Kidney (tissue), 14 donors: ENCODE results near the gene OR1J4. TPM values are rescaled to one million over a fixed set of nuclear protein-coding genes. Genes with fewer than 3 reads are reported as not detected.
"Not testable (repeated sequence)": the region's sequence is repeated elsewhere in the genome, so short reads cannot be mapped to it uniquely, and the experiment has no call there.

Experiments used
- DNase-seq, 5 donors: peaks; one replicate each; pipeline ENCODE4 v3.0.0-alpha.2; 2013 to 2020
- FAIRE-seq: peaks from 2 replicates; lab custom pipeline; 2012; peaks lifted over from hg19 to GRCh38; lab: Jason Lieb, UNC
- H3K27ac ChIP-seq, 2 donors: one replicate each; pipeline ENCODE4 v1.7.0; 2013; ENCODE audit warnings: low read depth in 2 of 2, low read length in 2 of 2, inconsistent platforms in 1 of 2
- H3K27me3 ChIP-seq: one replicate; pipeline ENCODE4 v1.7.1; 2013; ENCODE audit warnings: low read length, inconsistent platforms; ENCODE audit not compliant: control insufficient read depth, insufficient read depth
- H3K36me3 ChIP-seq, 3 donors: one replicate each; pipeline versions ENCODE4 v1.7.0 to v1.7.1; 2013; ENCODE audit warnings: low read length in 3 of 3, control low read depth in 1 of 3, inconsistent platforms in 1 of 3; ENCODE audit not compliant: insufficient read depth in 3 of 3, control insufficient read depth in 2 of 3
- H3K4me1 ChIP-seq, 3 donors: one replicate each; pipeline versions ENCODE4 v1.7.0 to v1.7.1; 2013; ENCODE audit warnings: low read length in 3 of 3, inconsistent platforms in 1 of 3, low read depth in 1 of 3; ENCODE audit not compliant: control insufficient read depth in 2 of 3, insufficient read depth in 2 of 3
- H3K4me3 ChIP-seq, 3 donors: one replicate each; pipeline versions ENCODE4 v1.7.0 to v1.8.1; 2013; ENCODE audit warnings: low read length in 3 of 3, control low read depth in 1 of 3, inconsistent platforms in 1 of 3
- H3K9ac ChIP-seq, 3 donors: one replicate each; pipeline versions ENCODE4 v1.7.0 to v1.7.1; 2013; ENCODE audit warnings: low read length in 3 of 3, control low read depth in 1 of 3, inconsistent platforms in 1 of 3
- H3K9me3 ChIP-seq, 3 donors: one replicate each; pipeline versions ENCODE4 v1.7.0 to v1.7.1; 2013; ENCODE audit warnings: low read length in 3 of 3, control low read depth in 1 of 3, inconsistent platforms in 1 of 3; ENCODE audit not compliant: control insufficient read depth in 2 of 3, insufficient read depth in 1 of 3
- CTCF ChIP-seq: IDR thresholded peaks from 3 replicates; pipeline ENCODE4 v1.5.1; 2012; ENCODE audit warnings: mild to moderate bottlenecking, moderate library complexity, borderline replicate concordance; ENCODE audit not compliant: insufficient read depth; ENCODE audit errors: extremely low read depth
- intact Hi-C: fragments of 100-400 bp; cut with DNase I; formaldehyde crosslinking; loops from one replicate; pipeline ENCODE4 v1.11.1; 2022
- polyA plus RNA-seq: library from polyadenylated mRNA; stranded (reverse); fragments of 350-450 nt; fragmentation: Illumina TruSeq; extraction: RNeasy Lipid Tissue Mini Kit (QIAGEN cat#74804); gene quantifications from one replicate; pipeline ENCODE4 v1.2.3, GENCODE V29; 2014; ENCODE audit warnings: low read depth, low replicate concordance; ENCODE audit not compliant: insufficient read depth
- total RNA-seq: library from RNA; stranded (reverse); fragmentation: NEBNext Ultra II Directional; extraction: Animal tissue kit (Norgen Biotek cat#: 25700); gene quantifications from one replicate; pipeline ENCODE4 v1.2.1, GENCODE V29; 2021
- donor health status: control.
- donor health status: control.
- donor health status: control.
- donor health status: control.
- donor health status: control.
- donor health status: DM: yes; HTN: yes; CAD: no.
- donor health status: Normal renal cell carcinoma (clear cell type).

OR1J4 gene
- total and polyA plus RNA-seq, 2 donors from 2014 or later, result not detected

- no peaks in the 10 kb centered on the region for H3K9me3 ChIP-seq
- TF ChIP-seq CTCF, result no peak
- DNase-seq (no peak), FAIRE-seq (no peak)
- H3K9ac ChIP-seq, result no peak overlapping the region
- H3K4me3 ChIP-seq, result no peak overlapping the region
- no peaks in the 10 kb centered on the region for H3K36me3 ChIP-seq
- H3K4me1 ChIP-seq, result no peaks in the 10 kb centered on the region
- H3K27ac ChIP-seq, result no peak overlapping the region
- H3K27me3 ChIP-seq, result no peaks in the 10 kb centered on the region
- intact Hi-C loops, result no loop called here
Observed at GRCh38 chr9:122526602-122527001, 7.7 kb downstream of the OR1J4 start.

GRCh38 chr9:122527193-122527592 lies 8.3 kb downstream of the OR1J4 start, which contains the start of gene OR1N1:
Gene OR1N1 (minus strand): TSS chr9:122527293. CDS start chr9:122527293, 0 bp downstream.
- Histone ChIP-seq H3K36me3 (no peaks in the 10 kb centered on the region), H3K27me3 (no peaks in the 10 kb centered on the region), H3K4me3 (no peak within 1 kb of the TSS), H3K9me3 (no peaks in the 10 kb centered on the region), H3K27ac (no peak within 1 kb of the TSS), H3K9ac (no peak within 1 kb of the TSS), H3K4me1 (no peaks in the 10 kb centered on the region)
- intact Hi-C loops, result no loop called here
- TF ChIP-seq CTCF, result no peak
- DNase-seq, result no peak
- FAIRE-seq, result no peak

- DNase-seq, H3K4me3 ChIP-seq, H3K9me3 ChIP-seq, H3K36me3 ChIP-seq, H3K9ac ChIP-seq, FAIRE-seq, H3K27me3 ChIP-seq, H3K4me1 ChIP-seq, H3K27ac ChIP-seq, intact Hi-C loops: not testable (repeated sequence)
Observed at GRCh38 chr9:122531157-122531556, 12.2 kb downstream of the OR1J4 start.

- H3K9me3 ChIP-seq, result no peaks in the 10 kb centered on the region
- no peak overlapping the region for H3K4me3 ChIP-seq
- intact Hi-C loops, result no loop called here
- H3K36me3 ChIP-seq, result no peaks in the 10 kb centered on the region
- H3K9ac ChIP-seq, result no peak overlapping the region
- H3K27me3 ChIP-seq, result no peaks in the 10 kb centered on the region
- DNase-seq (no peak), FAIRE-seq (no peak)
- no peak overlapping the region for H3K27ac ChIP-seq
- no peaks in the 10 kb centered on the region for H3K4me1 ChIP-seq
- no peak for TF ChIP-seq CTCF
Observed at GRCh38 chr9:122536134-122536533, 17.2 kb downstream of the OR1J4 start.

- H3K27ac ChIP-seq, FAIRE-seq, H3K9ac ChIP-seq, intact Hi-C loops, H3K9me3 ChIP-seq, H3K36me3 ChIP-seq, H3K4me1 ChIP-seq, H3K4me3 ChIP-seq, H3K27me3 ChIP-seq, DNase-seq: not testable (repeated sequence)
Observed at GRCh38 chr9:122537066-122537465, 18.1 kb downstream of the OR1J4 start.
